HG03575 (cell line): Measurements from ENCODE around the gene GAREM1.
"Not testable (repeated sequence)": the region's sequence is repeated elsewhere in the genome, so short reads cannot be mapped to it uniquely, and the experiment has no call there.

Source experiments
- ATAC-seq: cut with Tn5 transposase; IDR thresholded peaks from one replicate; pipeline ENCODE4 v1.9.1; 2021; ENCODE audit not compliant: unreplicated experiment, insufficient number of reproducible peaks, low FRiP score; ENCODE audit errors: extremely low read depth

The GAREM1 gene

DNA sequence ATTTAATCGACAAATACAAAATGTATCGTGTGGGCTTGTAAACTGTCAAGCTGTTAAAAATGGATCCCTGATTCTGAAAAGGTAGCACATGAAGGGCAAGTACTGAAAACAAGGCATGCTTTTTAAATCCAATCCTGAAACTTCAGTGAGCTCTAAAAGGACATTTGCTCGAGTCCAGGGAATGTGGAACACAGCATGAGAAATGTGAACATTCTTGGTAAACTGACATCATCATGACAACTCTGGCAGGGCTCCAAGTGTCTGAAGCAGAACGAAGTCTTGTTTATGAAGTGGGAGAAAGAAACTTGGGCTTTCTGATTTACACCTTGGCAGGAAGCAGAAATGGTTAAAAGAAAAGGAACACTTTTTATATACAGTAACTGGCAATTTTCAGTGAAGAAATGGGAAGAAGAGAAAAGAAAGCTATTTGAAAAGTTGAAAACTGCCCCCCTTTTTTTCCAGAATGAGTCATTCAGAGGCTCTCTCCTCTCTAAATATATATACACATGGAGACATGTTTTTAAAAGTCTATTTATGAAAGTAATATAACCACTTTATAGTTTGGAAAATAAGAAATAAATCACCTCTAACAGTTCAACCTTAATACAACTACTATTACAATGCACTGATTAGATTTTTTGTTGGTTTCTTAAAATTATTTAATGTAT is 120.8 kb downstream of the GAREM1 start:
- ATAC-seq, result no peak

DNA sequence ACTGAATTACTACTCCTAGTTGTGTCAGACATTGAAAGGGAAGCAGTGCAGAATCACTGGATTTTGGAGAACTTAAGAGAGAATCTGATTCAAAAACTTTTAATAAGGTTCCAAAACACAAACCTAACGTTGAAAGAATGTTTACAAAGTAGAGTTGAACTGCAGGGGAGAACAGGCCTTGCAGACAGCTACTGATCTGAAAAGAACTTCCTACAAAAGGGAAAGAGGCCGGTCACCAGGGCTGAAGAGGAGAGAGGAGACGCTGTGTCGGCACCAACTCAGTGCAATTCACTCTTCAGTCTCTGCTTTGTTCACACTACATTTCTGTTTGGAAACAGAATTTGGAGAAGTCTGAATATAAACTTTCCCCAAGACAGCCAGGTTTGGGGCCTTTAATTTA is 124.0 kb downstream of the GAREM1 start:
- no peak for ATAC-seq

DNA sequence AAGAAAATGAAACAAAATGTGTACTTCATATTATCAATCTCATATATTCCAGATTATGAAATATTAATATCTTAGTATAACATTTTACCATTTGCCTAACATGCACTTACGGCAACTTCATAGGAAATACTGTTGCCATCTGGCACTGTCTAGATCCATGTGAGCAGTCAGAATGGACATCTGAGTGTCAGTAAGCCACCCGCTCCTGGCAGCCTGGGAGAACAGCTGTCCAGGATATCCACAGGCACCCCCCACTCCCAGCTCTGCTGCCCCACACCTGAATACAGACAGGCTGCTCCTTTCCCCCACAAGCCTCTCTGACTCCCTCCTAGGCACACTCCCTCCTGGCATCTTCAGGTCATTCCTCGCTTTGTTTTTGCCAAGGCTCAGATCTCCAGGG is 127.0 kb downstream of the GAREM1 start:
- no peak for ATAC-seq

- not testable (repeated sequence) for ATAC-seq
Observed at GRCh38 chr18:32341112-32341511, 129.6 kb downstream of the GAREM1 start.

DNA sequence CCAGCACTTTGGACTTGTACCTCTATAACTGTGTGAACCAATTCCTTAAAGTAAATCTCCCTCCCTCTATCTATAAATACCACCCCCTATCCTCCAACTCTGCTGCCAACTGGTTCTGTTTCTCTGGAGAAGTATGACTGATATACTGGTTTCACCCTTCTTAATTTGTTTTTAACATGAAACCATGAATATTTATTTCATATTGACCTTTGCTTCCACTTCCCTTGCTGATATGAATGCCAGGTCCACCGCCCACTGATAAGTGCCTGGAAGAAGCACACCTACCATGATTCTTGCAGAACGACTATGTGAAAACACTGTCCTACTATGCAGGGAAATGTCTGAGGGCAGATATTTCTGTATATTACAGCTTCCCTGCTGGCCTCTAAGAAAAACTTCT is 131.6 kb downstream of the GAREM1 start:
- no peak for ATAC-seq

GRCh38 chr18:32337821-32338220 is 132.9 kb downstream of the GAREM1 start:
- ATAC-seq, result no peak

GRCh38 chr18:32337347-32337746 is 133.3 kb downstream of the GAREM1 start:
- ATAC-seq, result no peak

DNA sequence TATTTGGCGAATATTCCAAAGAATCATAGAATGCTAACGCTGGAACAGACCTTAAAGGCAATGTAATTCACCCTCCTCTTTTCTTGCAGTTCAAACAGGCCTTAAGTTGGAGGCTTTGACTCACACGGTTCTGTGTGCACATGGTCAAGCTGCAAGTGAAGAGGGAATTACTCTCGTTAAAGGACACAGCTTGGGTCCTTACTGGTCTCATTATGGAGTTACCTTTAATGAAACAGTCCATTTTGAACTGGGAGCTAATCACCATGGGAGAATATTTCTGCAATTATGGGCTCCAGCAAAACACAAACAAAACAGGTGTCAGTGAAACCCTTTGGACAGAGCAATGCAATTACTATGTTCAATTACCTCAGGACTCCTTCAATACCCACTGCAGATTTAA is 135.5 kb downstream of the GAREM1 start:
- no peak for ATAC-seq

DNA sequence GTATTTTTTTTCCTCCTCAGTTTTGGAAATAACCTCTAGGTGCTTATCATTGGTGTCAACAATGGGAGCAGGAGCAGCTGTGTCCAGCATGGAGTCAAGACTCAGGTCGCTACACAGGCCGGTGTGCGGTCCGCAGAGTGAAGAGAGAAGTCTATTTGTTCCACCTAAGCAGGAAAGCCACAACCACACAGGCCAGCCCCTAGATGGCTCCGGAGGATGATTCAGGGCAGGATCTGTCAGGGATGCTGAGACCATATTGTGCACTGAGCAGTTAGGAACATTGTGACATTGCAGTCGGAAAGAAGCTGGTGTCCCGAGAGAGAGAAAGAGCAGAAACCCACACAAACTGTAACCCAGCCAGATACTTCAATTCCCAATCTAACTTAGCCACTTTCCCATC is 136.9 kb downstream of the GAREM1 start:
- no peak for ATAC-seq

GRCh38 chr18:32332708-32333107 is 138.0 kb downstream of the GAREM1 start:
- ATAC-seq, result no peak

- ATAC-seq, result no peak
Observed at GRCh38 chr18:32328974-32329373, 141.7 kb downstream of the GAREM1 start.

GRCh38 chr18:32328379-32328778 is 142.3 kb downstream of the GAREM1 start:
- no peak for ATAC-seq

- ATAC-seq, result no peak
Observed at GRCh38 chr18:32326450-32327308, 144.0 kb downstream of the GAREM1 start.

DNA sequence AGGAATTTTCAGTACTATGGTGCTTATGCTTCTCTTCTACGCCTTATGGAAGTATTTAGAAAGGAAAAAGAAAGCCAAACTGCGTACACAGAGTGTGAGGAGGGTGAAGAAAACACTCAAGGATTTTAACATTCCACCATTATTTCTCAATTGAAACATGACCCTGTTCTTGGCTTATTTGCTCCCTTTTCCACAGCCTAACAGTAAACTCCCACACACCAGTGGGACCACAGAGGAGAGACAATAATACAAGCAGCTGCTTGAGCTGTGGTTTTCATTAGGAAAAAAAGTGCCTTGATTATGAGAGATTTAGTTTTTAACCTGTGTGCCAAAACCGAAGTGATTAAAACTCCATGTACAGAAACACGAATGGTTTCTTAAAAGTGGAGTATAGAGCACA is 146.5 kb downstream of the GAREM1 start:
- no peak for ATAC-seq

GRCh38 chr18:32321826-32322225 is 148.9 kb downstream of the GAREM1 start:
- no peak for ATAC-seq

GRCh38 chr18:32319084-32319483 is 151.6 kb downstream of the GAREM1 start:
- no peak for ATAC-seq

GRCh38 chr18:32318581-32318980 is 152.1 kb downstream of the GAREM1 start:
- ATAC-seq, result no peak

GRCh38 chr18:32317651-32318050 is 153.0 kb downstream of the GAREM1 start:
- ATAC-seq, result no peak

DNA sequence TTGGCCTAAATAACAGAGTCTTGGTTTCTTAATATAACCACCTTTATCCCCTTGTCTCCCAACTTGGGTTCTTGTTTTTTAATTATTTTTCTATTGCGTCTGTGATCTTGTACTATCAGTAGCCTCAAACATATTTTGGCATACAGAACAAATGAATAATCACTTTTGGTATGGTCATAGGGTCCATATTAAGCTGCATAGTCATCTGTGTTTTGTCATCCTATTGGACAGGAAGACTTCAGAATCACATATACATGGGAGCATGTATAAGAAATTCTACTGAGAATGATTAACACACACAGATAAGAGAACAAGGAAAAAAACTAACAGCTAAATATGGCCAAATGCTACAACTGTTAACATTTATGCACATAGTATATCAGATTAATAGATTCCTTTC is 154.8 kb downstream of the GAREM1 start:
- no peak for ATAC-seq

GRCh38 chr18:32310774-32311173 is 159.9 kb downstream of the GAREM1 start:
- no peak for ATAC-seq
